Skeletal muscle satellite cell (primary cell): ENCODE measurements around the gene MRI1.
A peak's percentile ranks its signal among the peaks of the same experiment; 100 is the strongest.

Source experiments
- H3K27me3 ChIP-seq: 2 replicates; pipeline ENCODE4 v1.7.0; 2013; ENCODE audit warnings: low read length; ENCODE audit not compliant: control insufficient read depth, insufficient read depth
- H3K36me3 ChIP-seq: 2 replicates; pipeline ENCODE4 v1.7.0; 2013; ENCODE audit warnings: mild to moderate bottlenecking, control low read depth, low read length; ENCODE audit not compliant: insufficient read depth
- H3K4me1 ChIP-seq: 2 replicates; pipeline ENCODE4 v1.7.0; 2013; ENCODE audit warnings: low read length; ENCODE audit not compliant: control insufficient read depth, insufficient read depth
- H3K4me2 ChIP-seq: 2 replicates; pipeline ENCODE4 v1.7.0; 2013; ENCODE audit warnings: mild to moderate bottlenecking, low read length
- H3K4me3 ChIP-seq: 2 replicates; pipeline ENCODE4 v1.7.0; 2013; ENCODE audit warnings: low read length
- H3K9ac ChIP-seq: 2 replicates; pipeline ENCODE4 v1.7.0; 2013; ENCODE audit warnings: mild to moderate bottlenecking, low read depth, low read length, moderate library complexity
- H3K9me3 ChIP-seq: replicated peaks from 2 replicates; pipeline ENCODE4 v1.7.0; 2013; ENCODE audit warnings: mild to moderate bottlenecking, control low read depth, low read length

The MRI1 gene

DNA sequence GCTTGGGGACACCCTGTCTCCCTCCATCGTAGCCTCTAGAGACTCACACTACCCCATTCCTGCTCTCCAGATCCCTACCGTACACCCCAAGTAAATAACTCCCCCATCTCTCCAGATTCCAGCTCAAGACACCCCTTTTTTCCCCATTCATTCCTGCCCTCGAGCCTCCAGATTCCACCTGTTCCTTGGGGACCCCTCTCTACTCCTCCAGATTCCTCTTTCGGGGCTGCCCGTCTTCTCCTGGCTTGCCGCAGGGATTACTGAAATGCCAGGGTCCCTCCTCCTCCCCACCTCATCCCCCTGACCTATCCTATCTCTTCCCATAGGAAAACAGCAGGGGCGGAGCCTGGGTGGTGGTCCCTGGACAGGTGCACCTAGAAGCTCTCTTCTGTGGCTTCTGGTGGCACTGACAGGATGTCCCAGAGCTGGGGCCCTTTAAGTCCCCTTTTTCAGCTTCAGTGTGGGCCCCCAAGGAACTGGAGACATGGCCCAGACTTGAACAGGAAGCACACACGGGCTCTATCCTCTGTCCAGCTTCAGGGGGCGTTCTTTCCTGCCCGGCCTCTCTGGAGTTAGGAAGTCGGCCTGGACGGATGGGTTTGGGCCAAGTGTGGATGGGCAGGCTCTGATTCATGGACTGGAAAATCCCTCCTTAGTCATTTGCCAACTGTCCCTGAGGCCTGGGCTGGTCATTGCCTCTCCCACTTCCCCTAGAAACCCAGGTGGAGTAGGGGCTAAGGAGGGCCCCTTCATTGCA lies 32.2 kb downstream of the MRI1 start:
- Histone ChIP-seq H3K4me3 (peak overlapping the region; percentile 95), H3K9ac (peak overlapping the region; percentile 85), H3K36me3 (peaks cover 13% of the 10 kb centered on the region), H3K9me3 (no peaks in the 10 kb centered on the region), H3K27me3 (no peaks in the 10 kb centered on the region), H3K4me2 (peak overlapping the region; percentile 90), H3K4me1 (peaks cover 39% of the 10 kb centered on the region)

DNA sequence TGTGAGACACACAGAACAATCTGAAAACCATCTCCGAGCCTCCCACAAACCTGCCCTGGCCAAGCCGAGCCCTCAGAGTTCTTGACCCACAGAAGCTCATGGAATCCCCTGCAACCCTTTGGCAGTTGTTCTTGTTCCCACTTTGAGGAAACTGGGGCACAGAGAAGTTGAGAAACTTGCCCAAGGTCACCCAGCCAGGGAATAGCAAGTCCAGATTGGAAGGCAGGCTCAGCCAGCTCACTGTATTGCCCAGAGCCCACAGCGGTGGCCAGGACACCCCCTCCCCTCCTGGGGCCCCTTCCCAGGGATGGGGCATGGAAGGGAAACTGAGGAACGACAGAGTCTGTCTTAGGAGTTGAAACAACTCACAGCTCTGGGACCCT lies 32.7 kb downstream of the MRI1 start:
- Histone ChIP-seq H3K36me3 (peaks cover 13% of the 10 kb centered on the region), H3K4me2 (peak overlapping the region; percentile 90), H3K27me3 (no peaks in the 10 kb centered on the region), H3K9ac (peak overlapping the region; percentile 62), H3K9me3 (no peaks in the 10 kb centered on the region), H3K4me3 (peak overlapping the region; percentile 95), H3K4me1 (peaks cover 39% of the 10 kb centered on the region)

- Histone ChIP-seq H3K27me3 (no peaks in the 10 kb centered on the region), H3K36me3 (peaks cover 13% of the 10 kb centered on the region), H3K4me2 (no peak overlapping the region), H3K9ac (no peak overlapping the region), H3K4me3 (no peak overlapping the region), H3K9me3 (no peaks in the 10 kb centered on the region), H3K4me1 (peaks cover 39% of the 10 kb centered on the region)
Observed at GRCh38 chr19:13797870-13798269, 33.5 kb downstream of the MRI1 start.

GRCh38 chr19:13799669-13800068 lies 35.3 kb downstream of the MRI1 start:
- Histone ChIP-seq H3K27me3 (no peaks in the 10 kb centered on the region), H3K4me1 (peaks cover 32% of the 10 kb centered on the region), H3K9ac (no peak overlapping the region), H3K9me3 (no peaks in the 10 kb centered on the region), H3K4me3 (no peak overlapping the region), H3K4me2 (no peak overlapping the region), H3K36me3 (peaks cover 15% of the 10 kb centered on the region)

DNA sequence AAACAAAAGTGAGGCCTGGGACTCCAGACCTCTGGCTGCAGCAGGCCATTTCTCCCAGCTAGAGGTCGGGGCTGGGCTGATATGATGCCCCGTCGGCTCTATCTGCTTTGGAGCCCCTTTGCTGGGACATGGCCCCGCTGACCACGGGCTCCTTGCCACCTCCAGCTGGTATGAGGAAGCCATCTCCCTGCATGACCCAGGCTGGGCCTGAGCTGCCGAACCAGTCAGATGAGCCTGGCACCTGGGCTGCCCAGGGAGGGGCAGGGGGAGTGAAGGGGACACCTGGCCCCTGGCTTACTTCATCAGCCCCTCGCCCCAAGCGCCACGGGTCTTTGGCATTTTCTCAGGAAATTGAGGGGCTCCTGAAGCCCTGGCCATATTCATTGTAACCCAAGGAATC lies 38.7 kb downstream of the MRI1 start:
- H3K4me2 ChIP-seq, result no peak overlapping the region
- no peaks in the 10 kb centered on the region for H3K9me3 ChIP-seq
- peaks cover 33% of the 10 kb centered on the region for H3K36me3 ChIP-seq
- H3K9ac ChIP-seq, result no peak overlapping the region
- H3K4me3 ChIP-seq, result no peak overlapping the region
- no peaks in the 10 kb centered on the region for H3K27me3 ChIP-seq
- peaks cover 11% of the 10 kb centered on the region for H3K4me1 ChIP-seq

- no peaks in the 10 kb centered on the region for H3K27me3 ChIP-seq
- no peaks in the 10 kb centered on the region for H3K9me3 ChIP-seq
- H3K4me3 ChIP-seq, result no peak overlapping the region
- H3K9ac ChIP-seq, result no peak overlapping the region
- peaks cover 5% of the 10 kb centered on the region for H3K4me1 ChIP-seq
- no peak overlapping the region for H3K4me2 ChIP-seq
- H3K36me3 ChIP-seq, result peaks cover 37% of the 10 kb centered on the region
Observed at GRCh38 chr19:13804830-13805683, 40.7 kb downstream of the MRI1 start.

- no peak overlapping the region for H3K9ac ChIP-seq
- no peaks in the 10 kb centered on the region for H3K9me3 ChIP-seq
- H3K4me2 ChIP-seq, result no peak overlapping the region
- peaks cover 5% of the 10 kb centered on the region for H3K4me1 ChIP-seq
- peaks cover 29% of the 10 kb centered on the region for H3K36me3 ChIP-seq
- H3K4me3 ChIP-seq, result no peak overlapping the region
- H3K27me3 ChIP-seq, result no peaks in the 10 kb centered on the region
Observed at GRCh38 chr19:13806728-13807127, 42.4 kb downstream of the MRI1 start.

- no peaks in the 10 kb centered on the region for H3K27me3 ChIP-seq
- no peak overlapping the region for H3K9ac ChIP-seq
- peaks cover 30% of the 10 kb centered on the region for H3K36me3 ChIP-seq
- H3K4me1 ChIP-seq, result peaks cover 5% of the 10 kb centered on the region
- no peak overlapping the region for H3K4me2 ChIP-seq
- H3K4me3 ChIP-seq, result no peak overlapping the region
- H3K9me3 ChIP-seq, result no peaks in the 10 kb centered on the region
Observed at GRCh38 chr19:13807421-13808021, 43.2 kb downstream of the MRI1 start.

GRCh38 chr19:13808856-13809255 lies 44.5 kb downstream of the MRI1 start:
- Histone ChIP-seq H3K27me3 (no peaks in the 10 kb centered on the region), H3K36me3 (peaks cover 40% of the 10 kb centered on the region), H3K4me2 (no peak overlapping the region), H3K4me1 (no peaks in the 10 kb centered on the region), H3K9me3 (no peaks in the 10 kb centered on the region), H3K9ac (no peak overlapping the region), H3K4me3 (no peak overlapping the region)

DNA sequence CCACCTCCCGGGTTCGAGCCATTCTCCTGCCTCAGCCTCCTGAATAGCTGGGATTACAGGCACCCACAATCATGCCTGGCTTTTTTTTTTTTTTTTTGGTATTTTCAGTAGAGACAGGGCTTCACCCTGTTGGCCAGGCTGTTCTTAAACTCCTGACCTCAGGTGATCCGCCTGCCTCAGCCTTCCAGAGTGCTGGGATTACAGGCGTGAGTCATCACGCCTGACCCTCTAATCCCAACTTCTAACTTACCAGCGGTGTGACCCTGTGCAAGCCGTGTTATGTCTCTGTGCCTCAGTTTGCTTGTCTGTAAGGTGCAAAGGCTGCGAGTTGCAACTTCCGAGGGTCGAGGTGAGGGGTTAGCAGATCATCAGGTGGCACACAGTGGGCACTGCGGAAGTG lies 48.2 kb downstream of the MRI1 start:
- H3K4me3 ChIP-seq, result no peak overlapping the region
- H3K4me1 ChIP-seq, result no peaks in the 10 kb centered on the region
- H3K36me3 ChIP-seq, result peaks cover 33% of the 10 kb centered on the region
- H3K9me3 ChIP-seq, result no peaks in the 10 kb centered on the region
- H3K27me3 ChIP-seq, result no peaks in the 10 kb centered on the region
- H3K4me2 ChIP-seq, result no peak overlapping the region
- no peak overlapping the region for H3K9ac ChIP-seq

GRCh38 chr19:13813147-13813546 lies 48.8 kb downstream of the MRI1 start:
- no peak overlapping the region for H3K4me2 ChIP-seq
- H3K9me3 ChIP-seq, result no peaks in the 10 kb centered on the region
- H3K27me3 ChIP-seq, result no peaks in the 10 kb centered on the region
- no peak overlapping the region for H3K4me3 ChIP-seq
- no peaks in the 10 kb centered on the region for H3K4me1 ChIP-seq
- peaks cover 27% of the 10 kb centered on the region for H3K36me3 ChIP-seq
- no peak overlapping the region for H3K9ac ChIP-seq
